WTC11 (cell line): ENCODE measurements around the gene SPDEF. TPM values are rescaled to one million over a fixed set of nuclear protein-coding genes. Genes with fewer than 3 reads are reported as not detected.

Source experiments
- ATAC-seq: fragments of 200-7000 bp; cut with Tn5 transposase; 2 replicates; pipeline ENCODE4 v1.10.0; 2021; ENCODE audit warnings: mild to moderate bottlenecking, moderate library complexity
- CTCF ChIA-PET: fragments of 300-600 bp; sonication (Branson Sonifier 250); formaldehyde crosslinking; loops from one replicate; lab custom pipeline; 2021; ENCODE audit warnings: antibody characterized with exemption; lab: Charles Lee
- POLR2A ChIA-PET: fragments of 350-600 bp; sonication (Branson Sonifier 250); formaldehyde crosslinking; loops from one replicate; lab custom pipeline; 2021; ENCODE audit warnings: antibody characterized with exemption; lab: Charles Lee
- DNase-seq: peaks from one replicate; pipeline ENCODE4 v3.0.0; 2021; ENCODE audit warnings: low spot score
- H3K27ac Mint-ChIP-seq: 2 replicates; pipeline ENCODE4 v1.8.0; 2021; ENCODE audit warnings: mixed read lengths
- H3K27me3 Mint-ChIP-seq: 2 replicates; pipeline ENCODE4 v1.8.0; 2021; ENCODE audit warnings: low read depth, mild to moderate bottlenecking, moderate library complexity, mixed read lengths
- H3K36me3 Mint-ChIP-seq: 2 replicates; pipeline ENCODE4 v1.8.0; 2021; ENCODE audit warnings: mixed read lengths
- H3K4me1 Mint-ChIP-seq: 2 replicates; pipeline ENCODE4 v1.8.0; 2022; ENCODE audit warnings: mixed read lengths
- H3K4me3 Mint-ChIP-seq: 2 replicates; pipeline ENCODE4 v1.8.0; 2021; ENCODE audit warnings: mild to moderate bottlenecking, moderate library complexity, mixed read lengths
- H3K9me3 Mint-ChIP-seq: 2 replicates; pipeline ENCODE4 v1.8.0; 2021; ENCODE audit warnings: mixed read lengths
- ATF1 ChIP-seq: sonication (generic); formaldehyde crosslinking; IDR thresholded peaks from 2 replicates; pipeline ENCODE4 v1.8.1; 2023; ENCODE audit warnings: mild to moderate bottlenecking, moderate library complexity, missing genetic modification reagents
- CTCF ChIP-seq: fragments of 200-600 bp; IDR thresholded peaks from 2 replicates; pipeline ENCODE4 v1.8.0; 2022; ENCODE audit warnings: antibody characterized with exemption
- EMX1 ChIP-seq: fragments of 250-450 bp; sonication (Bioruptor Pico); IDR thresholded peaks from 2 replicates; pipeline ENCODE4 v1.8.0; 2021; ENCODE audit warnings: mild to moderate bottlenecking
- GRHL2 ChIP-seq: fragments of 250-450 bp; sonication (Bioruptor Pico); IDR thresholded peaks from 2 replicates; pipeline ENCODE4 v1.8.0; 2022; ENCODE audit warnings: mild to moderate bottlenecking, moderate library complexity; ENCODE audit not compliant: insufficient replicate concordance, severe bottlenecking
- IRF2 ChIP-seq: sonication (generic); formaldehyde crosslinking; IDR thresholded peaks from 2 replicates; pipeline ENCODE4 v1.8.0; 2022; ENCODE audit warnings: low read depth, missing genetic modification reagents, borderline replicate concordance
- KAT7 ChIP-seq: sonication (generic); formaldehyde crosslinking; IDR thresholded peaks from 2 replicates; pipeline ENCODE4 v1.8.1; 2023; ENCODE audit warnings: missing genetic modification reagents, mild to moderate bottlenecking, borderline replicate concordance
- MXD4 ChIP-seq: fragments of 250-450 bp; sonication (Bioruptor Pico); IDR thresholded peaks from 2 replicates; pipeline ENCODE4 v1.8.0; 2021; ENCODE audit warnings: mild to moderate bottlenecking, moderate library complexity, borderline replicate concordance
- NFE2L1 ChIP-seq: sonication (generic); formaldehyde crosslinking; IDR thresholded peaks from 2 replicates; pipeline ENCODE4 v1.8.1; 2023; ENCODE audit warnings: missing genetic modification reagents
- PRRX2 ChIP-seq: fragments of 250-450 bp; sonication (Bioruptor Pico); IDR thresholded peaks from 2 replicates; pipeline ENCODE4 v1.8.0; 2021; ENCODE audit warnings: mild to moderate bottlenecking
- TEAD1 ChIP-seq: sonication (generic); formaldehyde crosslinking; IDR thresholded peaks from 2 replicates; pipeline ENCODE4 v1.8.0; 2022; ENCODE audit warnings: mild to moderate bottlenecking, missing genetic modification reagents
- ZNF232 ChIP-seq: sonication (generic); formaldehyde crosslinking; IDR thresholded peaks from 2 replicates; pipeline ENCODE4 v1.8.0; 2022; ENCODE audit warnings: mild to moderate bottlenecking, missing genetic modification reagents
- ZSCAN18 ChIP-seq: fragments of 250-450 bp; sonication (Bioruptor Pico); IDR thresholded peaks from 2 replicates; pipeline ENCODE4 v2.1.2; 2022; ENCODE audit warnings: mild to moderate bottlenecking, moderate library complexity
- total RNA-seq: library from RNA; stranded (reverse); gene quantifications from 3 replicates; pipeline ENCODE4 v1.2.3, GENCODE V29; 2021
- TF ChIP-seq, protein P1 (sequence below): sonication (generic); formaldehyde crosslinking; conservative IDR thresholded peaks from 2 replicates; pipeline ENCODE4 v1.8.1; 2022; ENCODE audit warnings: mild to moderate bottlenecking, missing genetic modification reagents
- TF ChIP-seq, protein P2 (sequence below): sonication (generic); formaldehyde crosslinking; IDR thresholded peaks from 2 replicates; pipeline ENCODE4 v1.8.0; 2023; ENCODE audit warnings: mild to moderate bottlenecking, missing genetic modification reagents
- TF ChIP-seq, protein P3 (sequence below): sonication (generic); formaldehyde crosslinking; IDR thresholded peaks from 2 replicates; pipeline ENCODE4 v1.8.1; 2023; ENCODE audit warnings: mild to moderate bottlenecking, missing genetic modification reagents, moderate library complexity
- TF ChIP-seq, protein P4 (sequence below): sonication (generic); formaldehyde crosslinking; IDR thresholded peaks from 2 replicates; pipeline ENCODE4 v1.8.0; 2022; ENCODE audit warnings: mild to moderate bottlenecking, missing genetic modification reagents

Gene SPDEF
- total RNA-seq, 1 experiment from 2014 or later = 0.72 TPM

DNA sequence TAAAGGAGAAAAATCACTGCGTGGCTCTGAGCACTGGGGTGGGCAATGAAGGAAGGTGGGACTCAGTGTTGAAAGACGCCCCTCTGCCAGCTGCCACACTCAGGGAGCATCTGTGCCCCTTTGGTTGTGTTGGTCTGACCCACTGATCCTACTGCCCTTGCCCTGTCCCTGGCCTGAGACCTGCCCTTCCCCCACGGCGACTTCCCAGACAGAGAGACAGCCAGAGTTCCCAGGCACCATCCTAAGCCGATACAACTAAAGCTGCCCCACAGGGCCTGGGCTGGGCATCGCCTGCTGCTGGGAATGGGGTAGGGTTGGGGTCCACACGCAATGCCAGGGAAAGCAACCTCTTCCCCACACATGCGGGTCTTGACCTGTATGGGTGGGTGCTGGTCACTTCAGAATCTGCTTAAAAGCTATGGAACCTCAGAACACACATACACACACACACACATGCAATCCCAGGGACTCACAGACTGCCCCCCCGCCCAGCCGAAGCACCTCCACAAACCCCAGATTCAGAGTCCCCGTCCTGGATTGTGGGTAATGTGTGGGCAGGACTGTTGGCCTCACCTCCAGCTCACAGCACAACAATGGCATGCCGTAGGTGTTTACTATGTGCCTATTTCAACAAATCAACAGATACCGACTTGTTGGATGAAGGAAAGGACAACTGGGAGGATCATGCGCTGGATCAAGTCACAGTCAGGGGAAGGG lies 10.9 kb upstream of the SPDEF start:
- no peak for DNase-seq
- ChIA-PET POLR2A (no interaction called here), CTCF (interaction anchor here (0.5 to 1.7 kb wide), 5 partner anchors 9 to 109 kb away, joined by 3 to 5 read pairs (median 4); no protein-coding TSS in a partner anchor)
- Mint-ChIP-seq H3K27ac (no peak overlapping the region), H3K36me3 (no peaks in the 10 kb centered on the region), H3K9me3 (no peaks in the 10 kb centered on the region), H3K4me1 (peaks cover 13% of the 10 kb centered on the region)
- TF ChIP-seq TEAD1 (CRISPR knock-in tag) = no peak
- no peak for TF ChIP-seq CTCF
- no peak for TF ChIP-seq ATF1 (CRISPR knock-in tag)
- TF ChIP-seq GRHL2 (CRISPR knock-in tag) = no peak
- TF ChIP-seq NFE2L1 = no peak
- TF ChIP-seq, protein P1, sequence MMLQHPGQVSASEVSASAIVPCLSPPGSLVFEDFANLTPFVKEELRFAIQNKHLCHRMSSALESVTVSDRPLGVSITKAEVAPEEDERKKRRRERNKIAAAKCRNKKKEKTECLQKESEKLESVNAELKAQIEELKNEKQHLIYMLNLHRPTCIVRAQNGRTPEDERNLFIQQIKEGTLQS = no peak
- TF ChIP-seq MXD4 = no peak
- TF ChIP-seq KAT7 = no peak
- TF ChIP-seq ZSCAN18 (CRISPR knock-in tag) = no peak
- no peak for TF ChIP-seq EMX1 (CRISPR knock-in tag)
- TF ChIP-seq, protein P2, sequence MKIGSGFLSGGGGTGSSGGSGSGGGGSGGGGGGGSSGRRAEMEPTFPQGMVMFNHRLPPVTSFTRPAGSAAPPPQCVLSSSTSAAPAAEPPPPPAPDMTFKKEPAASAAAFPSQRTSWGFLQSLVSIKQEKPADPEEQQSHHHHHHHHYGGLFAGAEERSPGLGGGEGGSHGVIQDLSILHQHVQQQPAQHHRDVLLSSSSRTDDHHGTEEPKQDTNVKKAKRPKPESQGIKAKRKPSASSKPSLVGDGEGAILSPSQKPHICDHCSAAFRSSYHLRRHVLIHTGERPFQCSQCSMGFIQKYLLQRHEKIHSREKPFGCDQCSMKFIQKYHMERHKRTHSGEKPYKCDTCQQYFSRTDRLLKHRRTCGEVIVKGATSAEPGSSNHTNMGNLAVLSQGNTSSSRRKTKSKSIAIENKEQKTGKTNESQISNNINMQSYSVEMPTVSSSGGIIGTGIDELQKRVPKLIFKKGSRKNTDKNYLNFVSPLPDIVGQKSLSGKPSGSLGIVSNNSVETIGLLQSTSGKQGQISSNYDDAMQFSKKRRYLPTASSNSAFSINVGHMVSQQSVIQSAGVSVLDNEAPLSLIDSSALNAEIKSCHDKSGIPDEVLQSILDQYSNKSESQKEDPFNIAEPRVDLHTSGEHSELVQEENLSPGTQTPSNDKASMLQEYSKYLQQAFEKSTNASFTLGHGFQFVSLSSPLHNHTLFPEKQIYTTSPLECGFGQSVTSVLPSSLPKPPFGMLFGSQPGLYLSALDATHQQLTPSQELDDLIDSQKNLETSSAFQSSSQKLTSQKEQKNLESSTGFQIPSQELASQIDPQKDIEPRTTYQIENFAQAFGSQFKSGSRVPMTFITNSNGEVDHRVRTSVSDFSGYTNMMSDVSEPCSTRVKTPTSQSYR = no peak
- TF ChIP-seq, all 79 proteins: peak for 0
- no peak for ATAC-seq
- Mint-ChIP-seq H3K4me3 (no peak overlapping the region), H3K27me3 (no peaks in the 10 kb centered on the region)

DNA sequence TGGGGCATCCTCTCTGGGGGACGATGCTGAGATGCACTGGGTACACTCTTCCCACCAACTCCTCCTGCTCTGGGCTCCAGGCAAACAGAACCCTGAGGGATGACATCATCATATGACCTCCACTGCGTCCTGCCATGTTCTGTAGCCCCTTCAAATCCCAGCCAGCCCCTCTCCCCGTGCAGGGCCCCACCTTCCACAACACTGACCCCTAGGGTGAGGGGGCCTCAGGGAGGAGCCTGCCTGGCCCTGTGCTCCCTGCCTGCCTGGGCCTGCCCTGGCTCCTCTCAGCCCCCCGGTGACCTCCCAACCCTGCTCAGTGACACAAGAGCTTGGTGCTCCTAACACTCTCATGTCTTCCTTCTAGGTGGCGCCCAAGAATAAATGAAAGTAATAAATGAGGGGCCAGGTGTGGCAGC lies 9.6 kb upstream of the SPDEF start:
- H3K4me1 Mint-ChIP-seq = peaks cover 14% of the 10 kb centered on the region
- ChIA-PET CTCF (interaction anchor here (0.6 to 1.7 kb wide), 10 partner anchors 8 to 106 kb away, joined by 3 to 9 read pairs (median 3); partner anchors contain the start of gene SPDEF), POLR2A (no interaction called here)
- no peaks in the 10 kb centered on the region for H3K9me3 Mint-ChIP-seq
- H3K27ac Mint-ChIP-seq = peak overlapping the region; percentile 57; the same call in 1 of the 2 replicates
- ATAC-seq (peak; percentile 64), DNase-seq (no peak)
- TF ChIP-seq ZNF232 (CRISPR knock-in tag) = no peak
- TF ChIP-seq, protein P3, sequence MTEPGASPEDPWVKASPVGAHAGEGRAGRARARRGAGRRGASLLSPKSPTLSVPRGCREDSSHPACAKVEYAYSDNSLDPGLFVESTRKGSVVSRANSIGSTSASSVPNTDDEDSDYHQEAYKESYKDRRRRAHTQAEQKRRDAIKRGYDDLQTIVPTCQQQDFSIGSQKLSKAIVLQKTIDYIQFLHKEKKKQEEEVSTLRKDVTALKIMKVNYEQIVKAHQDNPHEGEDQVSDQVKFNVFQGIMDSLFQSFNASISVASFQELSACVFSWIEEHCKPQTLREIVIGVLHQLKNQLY = no peak
- no peak for TF ChIP-seq EMX1 (CRISPR knock-in tag)
- TF ChIP-seq, protein P4, sequence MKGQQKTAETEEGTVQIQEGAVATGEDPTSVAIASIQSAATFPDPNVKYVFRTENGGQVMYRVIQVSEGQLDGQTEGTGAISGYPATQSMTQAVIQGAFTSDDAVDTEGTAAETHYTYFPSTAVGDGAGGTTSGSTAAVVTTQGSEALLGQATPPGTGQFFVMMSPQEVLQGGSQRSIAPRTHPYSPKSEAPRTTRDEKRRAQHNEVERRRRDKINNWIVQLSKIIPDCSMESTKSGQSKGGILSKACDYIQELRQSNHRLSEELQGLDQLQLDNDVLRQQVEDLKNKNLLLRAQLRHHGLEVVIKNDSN (CRISPR knock-in tag) = no peak
- TF ChIP-seq, protein P1 = no peak
- TF ChIP-seq PRRX2 (CRISPR knock-in tag) = no peak
- no peak for TF ChIP-seq IRF2 (CRISPR knock-in tag)
- TF ChIP-seq NFE2L1 = no peak
- no peak overlapping the region for H3K4me3 Mint-ChIP-seq
- H3K36me3 Mint-ChIP-seq = no peaks in the 10 kb centered on the region
- H3K27me3 Mint-ChIP-seq = no peaks in the 10 kb centered on the region
